PC-3 (cell line): Measurements from ENCODE around the gene BZW1.

Experiments
- EZH2 ChIP-seq: fragments of 300-600 bp; sonication (generic); IDR thresholded peaks from one replicate; pipeline ENCODE4 v1.6.1; 2017; ENCODE audit warnings: antibody characterized with exemption, mild to moderate bottlenecking, low read length; ENCODE audit not compliant: unreplicated experiment
- TF ChIP-seq, protein P1 (sequence below): fragments of 300-600 bp; sonication (generic); conservative IDR thresholded peaks from 2 replicates; pipeline ENCODE4 v1.5.1; 2017; ENCODE audit warnings: antibody characterized with exemption, low read depth, mild to moderate bottlenecking, low read length

GRCh38 chr2:200873560-200873959 lies 61.9 kb downstream of the BZW1 start:
- TF ChIP-seq, protein P1, sequence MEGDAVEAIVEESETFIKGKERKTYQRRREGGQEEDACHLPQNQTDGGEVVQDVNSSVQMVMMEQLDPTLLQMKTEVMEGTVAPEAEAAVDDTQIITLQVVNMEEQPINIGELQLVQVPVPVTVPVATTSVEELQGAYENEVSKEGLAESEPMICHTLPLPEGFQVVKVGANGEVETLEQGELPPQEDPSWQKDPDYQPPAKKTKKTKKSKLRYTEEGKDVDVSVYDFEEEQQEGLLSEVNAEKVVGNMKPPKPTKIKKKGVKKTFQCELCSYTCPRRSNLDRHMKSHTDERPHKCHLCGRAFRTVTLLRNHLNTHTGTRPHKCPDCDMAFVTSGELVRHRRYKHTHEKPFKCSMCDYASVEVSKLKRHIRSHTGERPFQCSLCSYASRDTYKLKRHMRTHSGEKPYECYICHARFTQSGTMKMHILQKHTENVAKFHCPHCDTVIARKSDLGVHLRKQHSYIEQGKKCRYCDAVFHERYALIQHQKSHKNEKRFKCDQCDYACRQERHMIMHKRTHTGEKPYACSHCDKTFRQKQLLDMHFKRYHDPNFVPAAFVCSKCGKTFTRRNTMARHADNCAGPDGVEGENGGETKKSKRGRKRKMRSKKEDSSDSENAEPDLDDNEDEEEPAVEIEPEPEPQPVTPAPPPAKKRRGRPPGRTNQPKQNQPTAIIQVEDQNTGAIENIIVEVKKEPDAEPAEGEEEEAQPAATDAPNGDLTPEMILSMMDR: no peak
- no peak for TF ChIP-seq EZH2
